HG03066 (cell line): Measurements from ENCODE around the gene FCRLA.
"Not testable (repeated sequence)": the region's sequence is repeated elsewhere in the genome, so short reads cannot be mapped to it uniquely, and the experiment has no call there.

Source experiments
- ATAC-seq: cut with Tn5 transposase; IDR thresholded peaks from one replicate; pipeline ENCODE4 v1.9.1; 2021; ENCODE audit warnings: low read depth; ENCODE audit not compliant: unreplicated experiment

Gene FCRLA

DNA sequence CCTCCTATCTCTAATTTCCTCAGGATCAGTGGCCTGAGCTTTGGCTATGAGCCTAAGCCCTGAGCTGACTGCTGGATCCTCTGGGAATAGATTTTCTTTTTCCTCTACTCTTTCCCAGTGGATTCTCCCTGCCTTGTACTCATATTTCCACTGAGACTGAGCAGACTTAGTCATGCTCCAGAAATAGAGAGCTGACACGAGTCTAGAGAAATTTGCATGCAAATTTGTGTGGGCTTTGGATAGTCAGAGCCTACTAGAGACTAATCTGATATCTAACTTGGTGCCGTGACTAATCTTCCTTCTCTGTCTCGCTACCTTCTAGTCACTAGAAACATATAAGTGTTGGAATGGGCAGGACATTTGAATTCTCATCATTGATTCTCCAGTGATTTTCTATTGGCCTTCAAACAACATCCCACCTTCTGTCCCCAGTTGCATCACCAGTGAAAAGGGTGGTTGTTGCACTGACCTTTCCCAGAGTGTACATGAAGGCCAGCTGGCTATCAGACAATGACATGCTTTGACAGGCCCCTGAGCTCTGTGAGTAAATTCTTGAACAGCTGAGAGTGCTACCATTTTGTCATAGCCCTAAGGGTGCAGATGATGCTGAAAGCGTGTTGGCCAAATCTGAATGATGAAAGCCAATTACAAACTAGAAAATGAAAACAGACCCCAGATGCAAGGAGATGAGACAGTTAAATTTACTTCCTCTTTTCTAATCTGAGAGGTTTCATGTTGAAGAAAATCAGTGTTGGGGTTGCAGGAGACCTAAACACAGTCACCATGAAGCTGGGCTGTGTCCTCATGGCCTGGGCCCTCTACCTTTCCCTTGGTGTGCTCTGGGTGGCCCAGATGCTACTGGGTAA lies at the start of gene FCRLA:
TSS of gene FCRLA (plus strand) at position 748 of the 866 bp plus-strand sequence. CDS start at position 784, 36 bp downstream.
- ATAC-seq, result peak; percentile 61

DNA sequence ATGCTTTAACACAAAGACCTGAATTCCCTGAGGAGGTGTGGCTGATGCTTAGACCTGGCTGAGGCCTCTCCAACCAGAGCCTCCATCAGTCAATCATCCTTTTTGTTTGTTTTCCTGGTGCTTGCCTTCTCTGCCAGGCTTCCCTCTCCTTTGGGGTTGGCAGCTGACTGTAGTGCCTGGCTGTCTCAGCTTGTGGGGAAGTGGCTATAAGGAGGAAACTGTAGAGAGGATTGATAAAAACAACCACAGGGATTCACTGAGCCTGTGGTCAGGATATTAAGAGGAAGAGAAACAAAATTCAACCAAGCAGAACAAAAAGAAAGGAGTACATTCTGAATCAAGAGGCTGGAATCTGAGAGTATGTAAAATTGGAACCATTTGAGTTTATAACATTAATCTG lies 48.5 kb upstream of the FCRLA start:
- not testable (repeated sequence) for ATAC-seq

GRCh38 chr1:161661660-161662311 lies 45.2 kb upstream of the FCRLA start:
- not testable (repeated sequence) for ATAC-seq

DNA sequence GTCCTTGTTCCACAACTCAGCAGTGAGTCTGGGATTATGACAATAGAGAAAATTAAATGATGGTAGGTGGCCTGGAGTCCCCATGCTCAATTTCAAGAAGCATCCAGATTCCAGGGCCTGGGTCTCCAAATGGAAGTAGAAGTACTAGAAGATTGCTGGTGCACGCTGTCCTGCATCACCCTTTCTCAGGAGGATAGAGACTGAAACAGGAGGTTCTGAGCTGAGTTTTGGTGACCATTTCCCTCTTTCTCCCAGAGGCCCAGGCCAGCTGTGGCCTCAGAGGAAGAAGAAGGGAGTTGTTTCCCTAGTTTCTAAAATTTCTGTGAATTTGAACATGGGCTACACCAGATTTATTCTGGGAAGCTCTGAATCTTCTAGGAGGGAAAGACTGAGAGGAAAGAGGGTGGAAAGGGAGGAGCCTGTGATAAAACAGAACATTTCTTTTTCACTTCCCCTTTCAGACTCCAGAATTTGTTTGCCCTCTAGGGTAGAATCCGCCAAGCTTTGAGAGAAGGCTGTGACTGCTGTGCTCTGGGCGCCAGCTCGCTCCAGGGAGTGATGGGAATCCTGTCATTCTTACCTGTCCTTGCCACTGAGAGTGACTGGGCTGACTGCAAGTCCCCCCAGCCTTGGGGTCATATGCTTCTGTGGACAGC lies 44.2 kb upstream of the FCRLA start, which contains the start of gene FCGR2B:
TSS of gene FCGR2B (plus strand) at position 460 of the 656 bp plus-strand sequence. CDS start at position 559, 99 bp downstream.
- peak; percentile 70 for ATAC-seq

DNA sequence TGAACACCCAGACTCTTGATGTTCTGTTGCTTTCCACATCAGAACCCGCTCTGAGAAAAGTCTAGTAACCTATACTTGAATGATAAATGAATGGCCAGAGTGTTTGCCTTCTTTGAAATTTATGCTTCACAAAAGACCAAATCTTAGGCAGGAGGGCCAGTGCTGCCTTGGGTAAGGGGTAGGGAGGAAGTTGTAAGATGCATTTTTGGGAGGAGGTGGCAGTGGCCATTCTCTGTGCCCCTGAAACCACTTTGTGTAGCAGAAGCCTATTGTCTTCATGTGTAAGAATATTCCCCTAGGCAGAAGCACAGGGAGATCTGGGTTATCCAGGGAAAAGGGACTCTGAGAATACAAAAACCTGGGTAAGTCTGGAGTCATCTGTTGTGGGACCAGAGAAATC lies 43.5 kb upstream of the FCRLA start:
- peak; percentile 12 for ATAC-seq

- not testable (repeated sequence) for ATAC-seq
Observed at GRCh38 chr1:161664689-161665088, 42.3 kb upstream of the FCRLA start.

- ATAC-seq, result not testable (repeated sequence)
Observed at GRCh38 chr1:161671045-161672020, 35.7 kb upstream of the FCRLA start.

- not testable (repeated sequence) for ATAC-seq
Observed at GRCh38 chr1:161673437-161673836, 33.6 kb upstream of the FCRLA start.

- ATAC-seq, result not testable (repeated sequence)
Observed at GRCh38 chr1:161674447-161674846, 32.6 kb upstream of the FCRLA start.

GRCh38 chr1:161674908-161675307 lies 32.1 kb upstream of the FCRLA start:
- not testable (repeated sequence) for ATAC-seq

DNA sequence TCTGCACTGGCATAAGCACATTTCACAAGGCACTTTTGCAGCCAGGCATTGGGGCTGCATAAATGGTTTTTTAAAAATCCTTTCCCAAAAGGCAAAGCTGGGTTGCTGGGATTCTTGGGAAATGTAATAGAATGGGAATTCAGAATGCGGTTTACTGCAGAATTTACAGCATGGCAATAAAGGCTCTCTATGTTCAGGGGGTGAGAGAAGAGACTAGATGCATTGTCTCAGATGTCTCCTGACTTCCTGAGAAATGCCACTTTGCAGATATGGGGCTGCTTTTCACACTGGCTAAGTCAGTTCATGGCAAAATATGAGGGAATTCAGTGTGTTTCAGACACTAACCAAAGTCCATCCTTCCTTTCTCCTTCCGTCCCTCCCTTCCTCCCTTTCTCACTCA lies 30.6 kb upstream of the FCRLA start:
- no peak for ATAC-seq

- ATAC-seq, result no peak
Observed at GRCh38 chr1:161676958-161677689, 29.9 kb upstream of the FCRLA start.

DNA sequence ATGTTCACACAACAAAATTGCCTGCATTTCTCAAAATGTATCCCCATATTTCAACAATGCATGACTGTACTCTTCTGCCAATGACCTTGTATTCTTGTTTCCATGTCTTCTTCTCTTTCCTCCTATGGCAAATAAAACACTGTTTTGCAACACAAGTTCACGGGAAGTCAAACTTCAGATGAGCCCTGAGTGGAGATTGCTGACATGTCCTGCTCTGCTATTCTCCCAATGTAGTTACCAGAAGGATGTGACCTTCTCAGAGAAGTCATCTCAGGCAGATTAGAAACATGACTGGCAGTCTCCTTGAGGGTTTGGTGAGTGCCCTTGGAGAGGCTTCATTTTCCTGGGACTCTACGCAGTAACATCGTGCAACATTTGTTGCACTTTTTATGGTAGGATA lies 28.5 kb upstream of the FCRLA start:
- no peak for ATAC-seq

GRCh38 chr1:161681879-161682278 lies 25.1 kb upstream of the FCRLA start:
- ATAC-seq, result no peak

DNA sequence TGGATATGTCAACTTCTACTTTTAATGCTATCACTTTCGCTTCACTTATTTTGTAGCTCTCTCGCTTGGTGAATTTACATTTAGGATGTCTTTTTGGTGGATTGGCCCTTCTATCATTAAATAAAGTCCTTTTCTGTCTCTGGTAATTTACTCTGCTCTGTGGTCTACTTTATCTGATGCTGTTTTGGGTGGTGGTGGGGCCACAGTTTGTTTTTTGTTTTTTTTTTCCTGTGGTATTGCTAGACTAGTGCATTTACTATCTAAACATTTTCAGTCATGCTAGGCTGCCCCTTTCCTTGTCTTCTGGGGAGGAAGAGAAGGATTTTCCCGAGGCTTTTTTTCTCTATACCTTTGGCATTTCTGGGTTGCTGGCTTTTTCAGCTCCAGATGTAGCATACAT lies 18.1 kb upstream of the FCRLA start:
- no peak for ATAC-seq

DNA sequence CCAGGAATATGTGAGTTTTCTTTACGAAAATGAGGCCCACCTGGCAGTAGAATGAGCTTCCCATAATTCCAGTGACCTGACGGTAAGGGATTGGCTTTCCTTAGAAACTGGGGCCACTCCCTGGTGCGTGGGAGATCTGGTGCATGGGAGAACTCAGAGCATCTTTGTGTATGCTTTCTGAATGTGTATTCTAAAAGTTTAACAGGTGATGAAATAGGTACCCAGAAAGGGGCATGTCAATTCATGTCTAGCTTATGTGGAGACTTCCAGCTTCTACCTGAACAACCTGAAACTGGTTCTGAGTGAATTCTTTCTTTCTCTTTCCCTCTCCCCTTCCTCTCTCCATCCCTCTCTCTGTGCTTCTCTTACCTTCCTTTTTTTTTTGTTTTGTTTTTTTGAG lies 15.2 kb upstream of the FCRLA start:
- ATAC-seq, result no peak

DNA sequence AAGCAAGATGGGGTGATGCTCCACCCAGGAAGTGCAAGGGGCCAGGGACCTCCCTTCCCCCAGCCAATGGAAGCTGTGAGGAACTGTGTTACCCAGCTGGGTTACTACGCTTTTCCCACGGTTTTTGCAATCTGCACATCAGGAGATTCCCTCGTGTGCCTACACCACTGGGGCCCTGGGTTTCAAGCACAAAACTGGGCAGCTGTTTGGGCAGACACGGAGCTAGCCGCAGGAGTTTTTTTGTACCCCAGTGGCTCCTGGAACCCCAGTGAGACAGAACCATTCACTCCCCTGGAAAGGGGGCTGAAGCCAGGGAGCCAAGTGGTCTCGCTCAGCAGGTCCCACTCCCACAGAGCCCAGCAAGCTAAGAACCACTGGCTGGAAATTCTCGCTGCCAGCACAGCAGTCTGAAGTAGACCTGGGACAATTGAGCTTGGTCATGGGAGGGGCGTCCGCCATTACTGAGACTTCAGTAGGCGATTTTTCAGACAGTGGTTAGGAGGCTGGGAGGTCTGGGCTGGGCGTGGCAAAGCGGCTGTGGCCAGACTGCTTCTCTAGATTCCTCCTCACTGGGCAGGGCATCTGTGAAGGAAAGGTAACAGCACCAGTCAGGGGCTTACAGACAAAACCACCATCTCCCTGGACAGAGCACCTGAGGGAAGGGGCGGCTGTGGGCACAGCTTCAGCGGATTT lies 13.9 kb upstream of the FCRLA start:
- ATAC-seq, result not testable (repeated sequence)

- ATAC-seq, result not testable (repeated sequence)
Observed at GRCh38 chr1:161698302-161698701, 8.7 kb upstream of the FCRLA start.

DNA sequence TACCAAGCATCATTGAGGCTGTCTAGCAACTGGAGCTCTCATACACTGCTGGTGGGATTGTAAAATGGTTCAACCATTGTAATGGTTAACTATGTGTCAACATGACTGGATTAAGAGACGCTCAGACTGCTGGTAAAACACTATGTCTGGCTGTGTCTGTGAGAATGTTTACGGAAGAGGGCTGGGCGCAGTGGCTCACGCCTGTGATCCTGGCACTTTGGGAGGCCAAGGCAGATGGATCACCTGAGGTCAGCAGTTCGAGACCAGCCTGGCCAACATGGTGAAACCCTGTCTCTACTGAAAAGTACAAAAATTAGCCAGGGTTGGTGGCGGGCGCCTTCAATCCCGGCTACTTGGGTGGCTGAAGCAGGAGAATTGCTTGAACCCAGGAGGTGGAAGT lies 4.8 kb upstream of the FCRLA start:
- ATAC-seq, result no peak
